GM18907 (cell line): ENCODE measurements around the gene PTX4.

Experiments used
- ATAC-seq: cut with Tn5 transposase; IDR thresholded peaks from one replicate; pipeline ENCODE4 v1.9.1; 2021; ENCODE audit warnings: mild to moderate bottlenecking, moderate library complexity; ENCODE audit not compliant: unreplicated experiment

The PTX4 gene, protein sequence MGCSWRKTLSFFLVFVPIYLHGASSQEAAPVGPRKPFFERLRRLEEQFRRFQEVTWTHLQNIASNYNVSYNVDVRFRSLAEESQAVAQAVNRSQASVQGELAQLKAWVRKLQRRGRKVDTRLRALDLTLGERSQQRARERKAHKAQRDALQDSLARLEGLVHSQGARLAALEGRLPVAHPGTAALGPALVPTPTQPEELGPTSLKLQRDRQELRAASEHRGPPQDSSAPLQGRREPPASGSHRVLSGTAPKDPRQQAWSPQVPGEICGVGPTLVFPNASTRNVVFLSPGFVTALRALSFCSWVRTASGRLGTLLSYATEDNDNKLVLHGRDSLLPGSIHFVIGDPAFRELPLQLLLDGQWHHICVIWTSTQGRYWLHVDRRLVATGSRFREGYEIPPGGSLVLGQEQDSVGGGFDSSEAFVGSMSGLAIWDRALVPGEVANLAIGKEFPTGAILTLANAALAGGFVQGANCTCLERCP

DNA sequence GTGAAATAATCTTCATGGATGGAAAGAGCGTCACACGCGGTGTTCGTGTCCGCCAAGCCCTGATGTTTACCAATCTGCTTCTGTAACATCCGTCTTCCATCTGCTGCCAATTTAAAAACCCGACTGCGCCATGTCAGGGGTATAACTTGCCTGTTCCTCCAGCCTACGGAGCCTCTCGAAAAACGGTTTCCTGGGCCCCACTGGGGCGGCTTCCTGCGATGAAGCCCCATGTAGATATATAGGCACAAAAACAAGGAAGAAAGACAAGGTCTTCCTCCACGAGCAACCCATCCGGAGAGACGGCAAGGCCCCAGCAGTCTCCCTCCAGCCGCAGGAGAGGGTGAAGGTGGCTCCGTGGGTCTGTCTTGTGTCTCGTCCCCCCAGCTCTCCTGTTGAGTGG, at the start of gene PTX4:
PTX4 (minus strand) TSS at position 326 of the 400 bp plus-strand sequence; CDS start at position 291, 35 bp downstream.
- no peak for ATAC-seq

DNA sequence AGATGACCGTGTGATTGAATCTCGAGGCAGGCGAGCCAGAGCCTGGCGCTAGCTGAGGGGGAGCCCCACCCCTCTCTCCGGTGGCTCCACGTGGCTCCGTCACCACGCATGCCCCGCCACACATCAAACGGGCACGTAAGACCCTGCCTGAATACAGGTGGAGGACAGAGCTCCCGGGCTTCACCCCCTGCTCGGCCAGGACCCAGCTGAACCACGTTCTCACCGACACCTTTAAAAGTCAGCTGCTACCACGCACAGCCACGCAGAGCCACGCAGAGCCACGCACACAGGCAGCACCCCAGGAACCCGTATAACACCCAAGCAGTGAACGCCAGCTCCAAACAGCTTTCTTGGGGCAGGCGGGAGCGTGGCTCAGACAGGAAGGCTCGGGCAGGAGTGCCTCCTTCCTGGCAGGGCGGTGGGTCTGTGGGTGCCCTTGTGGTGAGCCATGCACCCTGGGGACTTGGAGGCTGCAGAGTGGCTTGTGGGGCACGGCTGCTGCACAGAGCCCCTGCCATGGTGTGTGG, 49.1 kb upstream of the PTX4 start:
- ATAC-seq = no peak

DNA sequence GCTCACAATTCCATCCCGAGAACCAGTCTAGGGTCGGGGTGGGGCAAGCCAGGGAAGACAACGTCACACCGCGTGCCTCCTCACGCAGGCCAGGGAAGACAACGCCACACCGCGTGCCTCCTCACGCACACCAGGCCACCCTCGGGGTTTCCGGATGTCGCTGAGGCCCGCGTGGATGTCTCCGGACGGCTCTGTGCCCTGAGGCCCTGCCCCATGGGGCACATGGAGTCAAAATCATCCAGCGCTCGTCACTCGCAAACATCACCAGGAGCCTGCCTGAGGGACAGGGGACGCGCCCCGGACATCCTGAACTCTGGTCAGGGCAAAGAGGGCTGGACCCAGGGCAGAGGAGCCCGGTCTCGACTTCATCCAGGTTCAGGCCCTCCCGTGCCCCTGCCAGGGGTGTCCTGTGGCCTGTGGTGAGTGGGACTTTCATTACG, 48.4 kb upstream of the PTX4 start:
- no peak for ATAC-seq

DNA sequence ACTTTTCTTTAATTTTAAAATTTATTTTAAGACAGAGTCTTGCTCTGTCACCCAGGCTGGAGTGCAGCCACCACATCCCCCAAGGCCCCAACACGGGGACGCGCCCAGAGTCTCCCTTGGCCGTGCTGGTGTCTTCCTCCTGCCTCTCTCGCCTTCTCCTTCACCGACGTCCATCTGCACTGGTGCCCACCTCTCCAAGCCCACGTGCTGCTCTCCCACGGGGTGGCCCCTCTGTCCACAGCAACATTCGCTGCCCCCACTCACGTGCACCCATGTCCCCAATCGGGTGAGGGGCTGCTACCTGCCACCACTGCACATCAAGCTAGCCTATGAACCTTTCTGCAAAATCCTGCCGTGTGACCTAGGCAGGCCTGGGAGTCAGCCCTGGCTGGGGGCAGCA, 47.9 kb upstream of the PTX4 start:
- no peak for ATAC-seq

DNA sequence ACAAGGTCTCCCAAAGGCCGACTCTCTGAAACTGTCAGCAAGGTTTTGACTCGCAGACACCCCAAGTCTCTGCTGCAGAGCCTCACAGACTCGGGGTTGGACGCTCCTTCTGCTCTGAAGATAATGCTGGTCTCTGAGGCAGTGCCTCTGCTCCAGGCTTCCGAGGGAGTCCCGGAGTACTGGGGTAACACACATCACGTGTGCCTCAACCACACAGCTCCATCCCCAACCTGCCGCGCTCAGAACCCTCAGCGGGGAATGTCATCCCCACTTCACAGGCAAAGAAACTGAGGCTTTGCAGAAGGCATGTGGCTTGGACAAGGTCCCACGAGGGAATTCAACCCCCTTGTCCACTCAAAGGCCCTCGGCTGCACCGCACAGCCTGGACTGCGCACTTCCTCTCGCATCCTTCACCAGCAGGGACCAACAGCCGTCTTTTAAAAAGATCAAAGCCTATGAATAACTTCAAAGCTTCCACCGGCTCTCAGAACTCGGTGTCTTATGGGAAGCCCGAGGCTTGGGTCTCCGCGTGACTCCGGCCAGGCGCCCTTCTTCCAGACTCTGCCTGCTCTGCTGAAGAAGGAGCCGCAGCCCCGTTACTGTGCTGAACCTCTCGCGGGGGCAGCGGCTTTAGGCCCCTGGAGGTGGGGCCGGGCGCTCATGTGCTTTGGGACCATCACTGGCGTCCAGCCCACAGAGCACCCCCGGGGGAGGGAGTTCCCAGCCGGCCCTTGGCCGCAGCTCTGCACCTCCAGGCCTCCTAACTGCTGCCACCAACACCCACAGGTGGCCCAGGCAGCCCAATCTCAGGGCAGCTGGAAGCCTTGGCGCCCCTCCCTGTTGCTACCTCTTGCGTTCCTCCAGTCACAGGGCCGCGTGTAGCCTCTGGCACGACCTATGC, 46.9 kb upstream of the PTX4 start:
- no peak for ATAC-seq

DNA sequence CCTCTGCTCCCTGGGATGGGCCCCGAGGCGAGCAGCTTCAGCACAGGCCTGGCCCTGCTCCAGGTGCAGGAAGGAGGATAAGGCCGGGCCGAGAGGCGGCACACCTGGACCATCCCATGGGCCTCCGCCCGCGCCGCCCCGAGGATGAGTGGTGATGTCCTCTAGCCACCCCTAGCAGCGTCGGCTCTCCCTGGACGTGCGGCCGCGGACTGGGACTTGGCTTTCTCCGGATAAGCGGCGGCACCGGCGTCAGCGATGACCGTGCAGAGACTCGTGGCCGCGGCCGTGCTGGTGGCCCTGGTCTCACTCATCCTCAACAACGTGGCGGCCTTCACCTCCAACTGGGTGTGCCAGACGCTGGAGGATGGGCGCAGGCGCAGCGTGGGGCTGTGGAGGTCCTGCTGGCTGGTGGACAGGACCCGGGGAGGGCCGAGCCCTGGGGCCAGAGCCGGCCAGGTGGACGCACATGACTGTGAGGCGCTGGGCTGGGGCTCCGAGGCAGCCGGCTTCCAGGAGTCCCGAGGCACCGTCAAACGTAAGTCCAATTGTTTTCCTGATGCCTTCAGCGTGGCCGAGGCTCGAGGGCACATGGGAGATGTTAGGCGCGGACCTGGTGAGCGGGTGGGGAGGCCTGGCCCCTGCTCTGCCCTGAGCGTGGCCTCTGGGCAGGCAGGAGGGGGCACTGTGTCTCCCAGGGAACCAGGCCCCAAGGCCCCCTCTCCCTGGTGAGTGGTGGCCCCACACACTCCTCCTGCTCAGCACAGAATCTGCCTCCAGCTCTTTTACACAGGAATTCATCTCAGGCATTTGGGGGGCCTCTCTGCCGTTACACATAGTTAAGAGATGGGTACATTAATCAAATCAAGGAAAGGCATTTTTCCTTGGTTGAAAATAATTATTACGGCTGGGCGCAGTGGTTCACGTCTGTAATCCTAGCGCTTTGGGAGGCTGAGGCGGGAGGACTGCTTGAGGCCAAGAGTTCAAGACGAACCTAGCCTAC, 45.6 kb upstream of the PTX4 start:
- ATAC-seq = no peak

DNA sequence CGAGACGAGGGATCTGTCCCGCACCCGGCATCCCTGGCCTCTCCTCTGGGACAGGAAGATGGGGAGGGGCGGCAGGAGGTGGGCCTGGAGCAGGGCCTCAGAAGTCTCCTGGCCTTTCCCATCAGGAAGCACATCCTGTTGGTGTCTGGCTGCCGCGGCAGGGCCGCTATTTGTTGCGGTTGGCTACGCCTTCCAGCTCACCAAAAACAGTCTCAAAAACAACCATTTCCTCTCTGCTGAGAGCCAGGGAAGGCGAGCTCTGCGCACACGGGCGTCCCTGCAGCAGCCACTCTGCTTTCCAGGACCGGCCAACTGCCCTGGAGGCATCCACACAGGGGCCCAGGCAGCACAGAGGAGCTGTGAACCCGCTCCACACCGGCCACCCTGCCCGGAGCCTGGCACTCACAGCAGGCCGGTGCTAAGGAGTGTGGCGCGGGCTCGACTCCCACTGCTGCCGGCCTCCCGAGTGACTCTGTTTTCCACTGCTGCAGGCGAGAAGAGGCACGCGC, 44.8 kb upstream of the PTX4 start, which contains the start of gene TMEM204:
TMEM204 (plus strand) TSS at position 224 of the 509 bp plus-strand sequence. CDS start 610 bp downstream, outside the sequence.
- no peak for ATAC-seq

DNA sequence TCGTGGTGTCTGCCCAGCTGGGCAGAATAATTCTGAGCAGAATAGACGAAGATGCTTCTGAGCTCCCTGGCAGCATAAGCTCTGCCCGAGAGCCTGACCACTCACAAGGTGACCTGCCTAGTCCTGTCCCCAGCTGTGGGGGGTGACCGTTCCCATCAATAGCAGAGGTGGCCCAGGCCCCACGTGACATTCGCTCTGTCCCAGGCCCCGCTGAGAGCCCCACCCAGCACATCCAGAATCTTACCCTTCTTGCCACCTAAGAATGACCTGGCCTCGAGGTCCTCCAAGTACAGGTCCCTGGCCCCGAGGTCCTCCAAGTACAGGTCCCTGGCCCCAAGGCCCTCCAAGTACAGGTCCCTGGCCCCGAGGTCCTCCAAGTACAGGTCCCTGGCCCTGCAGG, 44.0 kb upstream of the PTX4 start:
- ATAC-seq = no peak

DNA sequence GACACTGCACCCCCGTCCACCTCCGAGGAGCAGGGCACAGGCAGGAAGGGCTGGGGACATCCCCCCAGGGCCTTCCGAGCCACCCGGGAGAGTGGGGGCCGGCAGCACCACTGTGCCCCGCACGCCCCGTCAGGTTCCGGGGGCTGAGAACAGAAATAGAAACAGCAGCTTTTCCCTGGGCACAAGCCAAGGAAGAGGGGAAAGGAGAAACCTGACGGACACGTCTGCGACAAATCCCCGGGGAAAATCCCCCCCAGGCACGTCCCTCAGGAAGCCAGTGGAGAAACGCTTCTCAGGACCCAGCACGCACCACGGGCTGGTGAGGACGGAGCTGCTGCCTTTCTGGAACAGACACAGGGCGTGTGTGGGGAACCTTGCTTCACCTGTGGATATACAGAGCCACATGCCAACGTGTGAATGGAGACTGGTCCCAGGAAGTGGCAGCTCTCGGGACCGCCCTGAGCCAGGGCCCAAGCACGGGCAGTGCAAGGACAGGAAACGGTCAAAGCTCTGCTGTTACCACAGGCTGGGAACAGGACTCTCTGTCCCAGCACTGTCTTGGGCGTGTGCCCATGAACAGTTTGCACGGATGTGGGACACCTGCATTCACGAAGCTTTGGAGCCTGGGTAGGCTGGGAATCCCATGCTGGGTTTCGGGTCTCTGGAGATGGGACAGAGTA, 43.5 kb upstream of the PTX4 start:
- no peak for ATAC-seq

DNA sequence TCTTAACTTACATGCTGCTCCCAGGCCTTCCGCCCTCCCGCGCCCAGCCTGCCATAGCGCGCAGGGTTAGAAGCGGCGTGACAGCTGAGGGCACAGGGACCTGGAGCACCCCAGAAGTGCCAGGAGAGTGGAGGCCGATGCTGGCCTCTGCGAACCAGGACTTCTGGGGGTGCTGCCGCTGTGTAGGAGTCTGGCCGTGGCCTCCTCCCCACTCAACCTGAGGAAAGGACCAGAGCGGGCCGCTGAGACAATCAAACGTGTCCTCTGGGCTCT, 42.8 kb upstream of the PTX4 start:
- ATAC-seq = no peak

DNA sequence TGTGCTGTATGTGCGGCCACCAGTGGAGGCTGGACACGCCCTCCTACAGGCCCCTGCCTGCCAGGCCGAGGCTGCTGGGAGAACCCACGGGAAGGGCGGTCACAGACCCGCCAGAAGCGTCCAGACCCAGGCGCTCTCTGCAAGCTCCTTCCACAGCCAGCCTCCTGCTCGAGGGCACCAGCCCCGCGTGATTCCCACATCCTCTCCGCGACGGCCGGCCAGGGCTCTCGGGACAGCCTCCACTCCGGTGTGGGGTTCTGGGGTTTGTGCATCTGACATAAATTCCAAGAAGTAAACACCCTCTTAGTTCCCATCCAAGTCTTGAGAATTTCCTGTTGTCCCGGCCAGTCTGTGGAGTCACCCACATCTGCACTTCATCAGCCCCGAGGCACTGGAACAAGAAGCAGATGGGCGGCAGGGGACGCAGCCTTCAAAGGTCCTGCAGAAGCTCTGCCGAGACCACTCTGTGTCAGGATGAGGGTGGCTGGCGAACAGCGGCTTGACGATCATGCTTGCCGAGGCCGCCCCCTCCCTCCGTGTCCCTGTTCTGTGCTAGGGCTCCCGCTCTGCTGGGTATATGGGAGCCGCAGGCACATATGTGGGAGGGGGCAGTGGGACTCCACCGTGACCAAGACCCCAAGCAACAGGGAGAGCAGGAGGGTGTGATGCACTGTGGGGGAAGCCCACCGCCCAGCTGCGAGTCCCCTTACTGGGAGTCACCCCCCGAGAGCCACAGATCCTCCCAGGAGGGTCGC, 42.3 kb upstream of the PTX4 start:
- ATAC-seq = no peak

DNA sequence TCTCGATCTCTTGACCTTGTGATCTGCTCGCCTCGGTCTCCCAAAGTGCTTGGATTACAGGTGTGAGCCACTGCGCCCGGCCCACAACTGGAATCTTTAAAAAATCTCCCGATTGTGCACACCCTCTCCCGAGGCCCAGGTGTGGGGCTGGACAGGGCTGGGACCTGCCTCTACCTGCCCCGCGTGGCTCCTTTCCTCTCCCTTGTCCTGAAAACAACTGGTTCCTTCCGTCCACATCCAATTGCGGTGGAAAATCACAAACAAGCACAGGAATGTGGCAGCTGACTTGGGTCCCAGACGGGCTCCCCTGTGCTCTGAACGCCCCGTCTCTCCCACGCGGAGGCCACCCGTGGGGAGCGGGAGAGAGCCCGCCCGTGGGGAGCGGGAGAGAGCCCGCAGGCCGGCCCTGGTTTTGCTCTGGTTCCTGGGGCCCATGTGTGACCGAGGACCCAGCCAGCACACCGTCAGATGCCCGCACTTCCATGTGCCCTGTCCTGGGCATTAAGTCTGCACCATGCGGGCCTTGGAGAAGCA, 41.7 kb upstream of the PTX4 start:
- ATAC-seq = no peak

DNA sequence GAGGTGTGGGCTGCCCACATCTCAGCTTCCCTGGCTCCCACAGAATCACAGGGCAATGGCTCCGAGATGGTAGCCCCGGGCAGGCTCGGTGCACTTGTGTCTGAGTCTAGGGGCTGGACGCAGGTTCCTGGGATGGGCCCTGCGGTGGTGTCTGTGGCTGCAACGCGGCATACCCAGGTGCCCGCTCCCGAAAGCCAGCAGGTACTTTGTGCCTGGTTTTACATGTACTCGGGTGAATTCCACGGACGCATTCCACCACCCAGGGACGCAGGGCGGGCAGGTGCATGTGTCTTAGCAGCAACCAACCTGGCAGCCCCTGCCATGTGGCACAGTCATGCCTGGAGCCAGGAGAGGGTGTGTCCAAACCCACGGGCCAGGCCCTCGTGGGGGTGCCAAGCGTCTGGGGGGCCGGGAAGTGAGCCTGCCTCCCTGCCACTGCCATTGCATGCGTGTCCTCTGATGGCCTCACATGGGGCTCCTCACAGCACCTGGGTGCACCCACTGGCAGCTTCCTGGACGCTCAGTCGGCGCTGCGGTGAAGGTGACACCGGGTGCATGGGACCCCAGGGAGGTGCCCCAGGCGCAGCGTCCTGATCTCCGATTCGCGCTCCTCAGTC, 40.3 kb upstream of the PTX4 start:
- ATAC-seq = no peak

DNA sequence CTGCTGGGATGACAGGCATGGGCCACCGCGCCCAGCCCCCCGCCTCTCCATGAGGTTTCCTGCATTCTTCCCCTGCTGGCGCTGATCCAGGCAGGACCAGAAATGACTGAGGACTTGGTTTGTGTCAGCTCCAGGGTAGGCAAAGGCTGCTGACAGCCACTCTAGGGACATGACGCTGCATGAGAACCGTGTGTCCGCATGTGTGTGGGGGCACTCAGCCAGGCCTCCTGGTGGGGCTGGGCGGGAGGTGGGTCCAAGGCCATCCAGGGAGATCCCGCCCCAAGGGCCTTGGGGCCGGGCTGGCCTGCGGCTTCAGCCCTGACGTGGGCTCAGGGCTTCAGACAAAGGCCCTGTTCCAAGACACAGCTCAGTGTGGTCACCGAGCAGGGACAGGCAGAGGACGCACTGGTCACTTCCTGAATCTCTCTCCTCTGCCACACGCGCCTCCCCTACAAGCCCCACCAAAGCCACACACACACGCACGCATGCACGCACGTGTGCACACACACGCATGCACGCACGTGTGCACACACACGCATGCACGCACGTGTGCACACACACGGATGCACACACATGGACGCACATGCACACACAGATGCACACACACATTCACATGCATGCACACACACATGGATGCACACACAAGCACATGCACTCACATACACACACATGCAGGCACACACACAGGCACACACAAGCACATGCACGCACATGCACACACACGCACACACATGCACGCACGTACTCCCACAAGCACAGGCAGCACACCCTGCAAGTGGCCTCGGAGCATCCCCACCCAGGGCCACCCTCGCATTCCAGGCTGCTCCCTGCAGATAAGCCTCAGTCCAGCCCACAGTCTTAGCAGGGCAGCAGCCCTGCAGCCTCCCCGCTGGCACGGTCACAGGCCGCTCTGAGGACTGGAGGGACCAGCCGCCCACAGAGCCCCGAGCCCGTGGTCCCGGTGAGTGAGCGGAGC, 39.4 kb upstream of the PTX4 start:
- no peak for ATAC-seq

DNA sequence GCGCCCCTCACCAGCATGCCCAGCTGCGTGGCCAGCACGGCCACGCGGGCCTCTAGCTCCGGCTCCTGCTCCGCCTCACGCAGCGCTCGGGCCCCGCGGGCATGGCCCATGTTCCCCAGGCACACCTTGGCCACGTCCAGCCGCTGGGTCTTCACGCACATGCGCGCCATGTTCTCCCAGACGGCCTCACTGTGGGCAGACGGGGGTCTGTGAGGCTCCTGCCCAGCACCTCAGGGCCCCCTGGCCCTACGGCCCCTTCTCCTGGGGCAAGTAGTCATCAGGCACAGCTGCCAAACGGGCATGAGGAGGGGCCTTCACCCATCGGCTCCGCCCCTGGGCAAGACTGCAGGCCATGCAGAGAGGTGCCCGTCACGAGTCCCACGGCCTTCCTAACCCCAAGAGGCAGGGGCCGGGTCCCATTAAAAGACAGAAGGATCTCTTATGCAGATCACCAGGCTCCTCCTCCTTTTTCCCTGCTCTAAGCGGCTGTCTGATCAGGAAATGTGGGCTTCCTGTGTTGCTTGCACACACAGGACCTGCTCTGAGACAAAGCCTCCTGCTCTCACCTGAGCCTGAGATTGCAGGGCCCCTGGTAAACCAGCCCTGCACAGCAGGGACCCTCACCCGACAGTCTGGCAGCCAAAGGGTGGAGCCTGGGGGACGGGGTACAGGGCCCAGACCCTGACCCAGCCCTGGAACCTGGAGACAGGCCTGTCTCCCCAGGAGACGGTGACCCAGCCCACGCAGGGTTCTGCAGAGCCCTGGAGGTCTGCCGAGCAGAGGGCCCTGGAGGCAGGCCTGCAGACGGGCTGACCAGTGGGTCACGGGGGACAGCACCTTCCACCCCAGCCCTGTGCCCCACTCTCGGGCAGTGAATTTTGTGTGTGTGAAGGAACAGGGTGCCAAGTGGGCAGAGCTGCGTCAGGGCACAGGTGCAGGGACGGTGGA, 38.1 kb upstream of the PTX4 start:
- no peak for ATAC-seq
